ENCODE data around the gene NMB.

Gene NMB

DNA sequence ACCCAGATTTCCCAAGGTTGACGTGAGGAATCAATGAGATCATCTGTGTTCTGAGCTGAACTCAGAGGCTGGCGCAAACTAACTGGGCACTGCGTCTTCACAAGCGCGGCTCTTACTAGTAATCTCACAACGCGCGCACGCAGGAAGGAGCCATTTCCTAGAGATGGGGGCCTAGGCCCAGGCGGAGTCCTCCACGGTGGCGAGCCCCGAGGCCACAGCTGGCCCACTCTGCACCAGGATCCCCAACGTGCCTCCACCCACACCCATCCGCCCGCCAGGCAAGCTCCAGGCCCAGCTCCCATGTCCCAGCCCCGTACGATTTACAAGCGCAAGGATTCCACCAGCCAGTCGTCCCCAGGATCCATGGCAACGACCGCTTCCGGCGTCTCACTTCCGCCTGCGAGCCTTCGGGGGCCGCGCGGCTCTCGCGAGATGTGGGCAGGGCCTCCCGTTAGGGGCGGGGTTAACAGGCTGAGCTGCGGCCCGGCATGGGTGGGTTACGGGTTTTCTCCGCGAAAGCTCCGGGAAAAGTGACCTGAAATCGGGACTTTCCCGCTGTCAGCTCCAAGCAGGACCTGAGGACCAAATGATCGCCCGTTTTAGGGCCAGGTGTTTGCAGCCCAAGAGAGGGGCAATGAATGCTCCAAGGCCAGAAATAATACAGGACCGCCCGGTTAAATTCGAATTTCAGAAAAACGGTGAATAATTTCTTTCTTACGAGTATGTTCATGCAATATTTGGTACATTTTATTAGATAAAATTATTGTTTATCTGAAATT lies 3.9 kb downstream of the NMB start, which contains the start of gene WDR73:
Gene WDR73 (minus strand): TSS at position 374 of the 779 bp plus-strand sequence. CDS start 9 bp downstream, at position 365.
- H3K4me3 ChIP-seq (ENCODE audit: low read depth, low read length): peak within 1 kb of the TSS; percentile 99
- H3K27me3 ChIP-seq: no peaks in the 10 kb centered on the region
- peaks cover 7% of the 10 kb centered on the region for H3K4me1 ChIP-seq
- TF ChIP-seq, protein P1, sequence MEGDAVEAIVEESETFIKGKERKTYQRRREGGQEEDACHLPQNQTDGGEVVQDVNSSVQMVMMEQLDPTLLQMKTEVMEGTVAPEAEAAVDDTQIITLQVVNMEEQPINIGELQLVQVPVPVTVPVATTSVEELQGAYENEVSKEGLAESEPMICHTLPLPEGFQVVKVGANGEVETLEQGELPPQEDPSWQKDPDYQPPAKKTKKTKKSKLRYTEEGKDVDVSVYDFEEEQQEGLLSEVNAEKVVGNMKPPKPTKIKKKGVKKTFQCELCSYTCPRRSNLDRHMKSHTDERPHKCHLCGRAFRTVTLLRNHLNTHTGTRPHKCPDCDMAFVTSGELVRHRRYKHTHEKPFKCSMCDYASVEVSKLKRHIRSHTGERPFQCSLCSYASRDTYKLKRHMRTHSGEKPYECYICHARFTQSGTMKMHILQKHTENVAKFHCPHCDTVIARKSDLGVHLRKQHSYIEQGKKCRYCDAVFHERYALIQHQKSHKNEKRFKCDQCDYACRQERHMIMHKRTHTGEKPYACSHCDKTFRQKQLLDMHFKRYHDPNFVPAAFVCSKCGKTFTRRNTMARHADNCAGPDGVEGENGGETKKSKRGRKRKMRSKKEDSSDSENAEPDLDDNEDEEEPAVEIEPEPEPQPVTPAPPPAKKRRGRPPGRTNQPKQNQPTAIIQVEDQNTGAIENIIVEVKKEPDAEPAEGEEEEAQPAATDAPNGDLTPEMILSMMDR (IDR thresholded peaks at IDR 0.05; ENCODE audit: low read depth, low read length): no peak
- no peaks in the 10 kb centered on the region for H3K9me3 ChIP-seq
- DNase-seq: peak; percentile 98
- peaks cover 32% of the 10 kb centered on the region for H3K36me3 ChIP-seq

DNA sequence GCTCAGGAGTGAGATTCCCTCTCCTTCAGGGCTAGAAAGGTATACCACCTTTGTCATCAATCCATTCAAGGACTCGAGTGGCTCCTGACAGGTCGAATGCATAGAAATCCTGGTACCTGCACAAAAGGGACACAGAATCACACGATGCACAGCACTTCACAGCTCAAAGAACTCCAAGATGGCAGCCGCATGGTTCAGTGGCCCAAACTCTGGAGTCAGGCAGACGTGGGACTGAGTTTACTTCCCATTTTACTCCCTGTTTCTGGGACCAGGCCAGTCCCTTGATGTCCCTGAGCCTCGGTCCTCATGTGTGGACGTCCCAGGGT lies 4.5 kb downstream of the NMB start:
- Histone ChIP-seq H3K4me1 (peaks cover 3% of the 10 kb centered on the region; the same call in 1 of the 2 replicates), H3K27me3 (no peaks in the 10 kb centered on the region), H3K36me3 (peaks cover 37% of the 10 kb centered on the region), H3K9me3 (no peaks in the 10 kb centered on the region), H3K4me3 (ENCODE audit: low read depth, low read length) (peak overlapping the region; percentile 99)
- TF ChIP-seq, protein P1 (IDR thresholded peaks at IDR 0.05; ENCODE audit: low read depth, low read length): no peak
- DNase-seq: no peak

DNA sequence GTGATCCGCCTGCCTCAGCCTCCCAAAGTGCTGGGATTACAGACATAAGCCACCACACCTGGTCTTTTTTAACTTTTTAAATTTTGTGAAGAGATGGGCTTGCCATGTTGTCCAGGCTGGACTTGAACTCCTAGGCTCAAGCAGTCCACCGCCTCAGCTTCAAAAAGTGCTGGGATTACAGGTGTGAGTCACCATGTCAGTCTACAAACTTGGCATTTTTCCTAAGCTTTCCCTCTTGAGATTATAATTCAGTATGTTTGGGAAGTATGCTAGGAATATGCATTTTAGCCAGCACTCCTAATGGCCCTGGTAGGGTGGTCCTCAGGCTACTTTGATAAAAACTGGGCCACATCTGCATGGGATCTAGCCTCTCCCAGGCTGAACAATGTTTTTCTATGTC lies 8.3 kb downstream of the NMB start:
- TF ChIP-seq, protein P1 (IDR thresholded peaks at IDR 0.05; ENCODE audit: low read depth, low read length): no peak
- H3K4me1 ChIP-seq: peaks cover 3% of the 10 kb centered on the region; the same call in 1 of the 2 replicates
- no peaks in the 10 kb centered on the region for H3K27me3 ChIP-seq
- H3K4me3 ChIP-seq (ENCODE audit: low read depth, low read length): no peak overlapping the region
- peaks cover 71% of the 10 kb centered on the region for H3K36me3 ChIP-seq
- no peaks in the 10 kb centered on the region for H3K9me3 ChIP-seq
- no peak for DNase-seq

DNA sequence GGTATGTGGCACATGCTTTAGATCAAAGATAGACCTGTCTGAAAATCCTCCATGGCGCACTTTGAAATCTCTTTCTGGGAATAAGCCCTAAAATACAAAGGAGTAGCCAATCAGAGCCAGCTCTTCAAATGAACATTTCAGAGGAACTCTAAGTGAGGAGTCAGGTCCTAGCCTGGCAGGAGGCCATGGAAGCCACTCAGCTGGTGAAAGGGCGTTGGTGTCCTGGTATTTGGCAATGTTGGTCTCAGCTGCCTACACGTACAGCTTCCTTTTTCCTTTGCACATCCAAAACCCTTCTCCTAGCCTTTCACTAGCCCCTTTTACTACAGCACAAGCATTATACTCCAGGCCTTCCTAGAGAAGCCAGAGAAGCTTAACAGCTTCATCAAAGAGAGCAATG lies 9.5 kb downstream of the NMB start:
- Histone ChIP-seq H3K27me3 (no peaks in the 10 kb centered on the region), H3K4me3 (ENCODE audit: low read depth, low read length) (no peak overlapping the region), H3K9me3 (no peaks in the 10 kb centered on the region), H3K36me3 (peaks cover 74% of the 10 kb centered on the region), H3K4me1 (peaks cover 3% of the 10 kb centered on the region; the same call in 1 of the 2 replicates)
- DNase-seq: no peak
- TF ChIP-seq, protein P1 (IDR thresholded peaks at IDR 0.05; ENCODE audit: low read depth, low read length): no peak

DNA sequence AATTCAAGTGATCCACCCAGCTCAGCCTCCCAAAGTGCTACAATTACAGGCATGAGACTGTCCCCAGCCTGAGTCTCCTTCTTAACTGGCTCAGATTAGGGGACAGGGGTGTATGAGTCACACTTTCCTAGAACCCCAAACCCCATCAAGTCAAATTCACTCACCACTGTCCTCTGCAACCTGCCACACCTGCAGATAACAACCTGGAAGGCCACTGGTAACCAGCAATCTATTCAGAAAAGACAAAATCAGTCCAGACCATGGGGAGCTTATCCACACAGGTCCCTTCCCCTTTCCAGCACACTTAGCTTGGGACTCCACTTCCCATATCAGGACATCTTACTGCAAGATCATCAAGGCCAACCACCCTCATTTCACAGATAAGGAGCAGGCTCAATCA lies 10.3 kb downstream of the NMB start:
- Histone ChIP-seq H3K4me3 (ENCODE audit: low read depth, low read length) (no peak overlapping the region), H3K36me3 (peaks cover 76% of the 10 kb centered on the region), H3K4me1 (no peaks in the 10 kb centered on the region), H3K9me3 (no peaks in the 10 kb centered on the region), H3K27me3 (no peaks in the 10 kb centered on the region)
- TF ChIP-seq, protein P1 (IDR thresholded peaks at IDR 0.05; ENCODE audit: low read depth, low read length): no peak
- DNase-seq: no peak

DNA sequence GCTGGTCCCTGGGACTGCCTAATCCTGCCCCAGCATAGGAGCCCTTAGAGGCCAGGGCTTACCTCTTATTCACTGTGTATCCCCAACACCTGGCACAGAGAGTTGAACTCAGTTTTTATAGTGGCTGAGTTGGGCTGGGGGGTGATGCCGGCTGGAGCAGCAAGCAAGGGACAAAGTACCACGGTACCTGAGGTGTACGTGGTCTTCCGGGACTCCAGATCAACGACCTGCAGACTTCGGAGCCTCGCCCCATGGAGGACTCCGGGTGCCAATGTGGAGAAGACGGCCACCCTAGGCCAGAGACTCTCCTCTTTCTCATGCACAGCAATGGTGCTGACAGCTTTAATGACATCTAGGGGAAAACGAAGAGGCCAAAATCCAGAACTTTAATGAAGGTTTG lies 12.0 kb downstream of the NMB start:
- H3K4me1 ChIP-seq: no peaks in the 10 kb centered on the region
- TF ChIP-seq, protein P1 (IDR thresholded peaks at IDR 0.05; ENCODE audit: low read depth, low read length): no peak
- no peak for DNase-seq
- H3K4me3 ChIP-seq (ENCODE audit: low read depth, low read length): no peak overlapping the region
- H3K36me3 ChIP-seq: peaks cover 64% of the 10 kb centered on the region
- no peaks in the 10 kb centered on the region for H3K9me3 ChIP-seq
- H3K27me3 ChIP-seq: no peaks in the 10 kb centered on the region
